IMR-90 (cell line): ENCODE measurements around the gene SLC2A8. TPM values are rescaled to one million over a fixed set of nuclear protein-coding genes. Genes with fewer than 3 reads are reported as not detected.

ENCODE experiments used
- ATAC-seq: fragments of 200-7000 bp; cut with Tn5 transposase; 2 replicates; pipeline ENCODE4 v1.9.1; 2020; ENCODE audit warnings: low read depth, mild to moderate bottlenecking, moderate library complexity
- BruUV-seq: library from RNA; stranded (reverse); fragments of 400-500 nt; replicated peaks from 2 replicates; lab custom pipeline; 2021; lab: Mats Ljungman, UMichigan
- CTCF ChIA-PET: fragments of 300-600 bp; formaldehyde crosslinking; extraction: SDS; loops from one replicate; lab custom pipeline; 2021; ENCODE audit warnings: antibody characterized with exemption; lab: Yijun Ruan, JAX
- POLR2A ChIA-PET: fragments of 300-600 bp; sonication (Branson Sonifier 250); formaldehyde crosslinking; loops from one replicate; lab custom pipeline; 2022; ENCODE audit warnings: antibody characterized with exemption; ENCODE audit not compliant: unreplicated experiment; lab: Charles Lee
- DNase-seq: peaks from one replicate; pipeline ENCODE4 v3.0.0; 2013
- H2AFZ ChIP-seq: replicated peaks from 2 replicates; pipeline ENCODE3; 2013; ENCODE audit warnings: low read length, mild to moderate bottlenecking; ENCODE audit not compliant: poor library complexity
- H2AK5ac ChIP-seq: 2 replicates; pipeline ENCODE4 v1.6.1; 2013; ENCODE audit warnings: low read depth, low read length, inconsistent platforms
- H2AK9ac ChIP-seq: replicated peaks from 2 replicates; pipeline ENCODE3; 2013; ENCODE audit warnings: mild to moderate bottlenecking, low read depth, low read length, moderate library complexity; ENCODE audit not compliant: poor library complexity
- H2BK120ac ChIP-seq: 2 replicates; pipeline ENCODE4 v1.6.1; 2013; ENCODE audit warnings: low read depth, low read length, inconsistent platforms
- H2BK15ac ChIP-seq: 3 replicates; pipeline ENCODE4 v1.6.1; 2013; ENCODE audit warnings: low read depth, low read length, inconsistent platforms
- H2BK20ac ChIP-seq: 2 replicates; pipeline ENCODE4 v1.6.1; 2013; ENCODE audit warnings: low read depth, mild to moderate bottlenecking, inconsistent platforms, low read length, moderate library complexity
- H2BK5ac ChIP-seq: 2 replicates; pipeline ENCODE4 v1.6.1; 2013; ENCODE audit warnings: mild to moderate bottlenecking, low read depth, low read length, inconsistent platforms; ENCODE audit not compliant: poor library complexity, severe bottlenecking
- H3K14ac ChIP-seq: replicated peaks from 2 replicates; pipeline ENCODE4 v1.6.1; 2013; ENCODE audit warnings: low read depth, low read length, inconsistent platforms
- H3K18ac ChIP-seq: 2 replicates; pipeline ENCODE4 v1.6.1; 2013; ENCODE audit warnings: low read depth, low read length, control low read depth
- H3K23ac ChIP-seq: 2 replicates; pipeline ENCODE4 v1.6.1; 2013; ENCODE audit warnings: low read depth, low read length, inconsistent platforms
- H3K27ac ChIP-seq: 2 replicates; pipeline ENCODE4 v1.5.1; 2013; ENCODE audit warnings: mild to moderate bottlenecking, control low read depth, low read length; ENCODE audit not compliant: insufficient read depth
- H3K27me3 ChIP-seq: 2 replicates; pipeline ENCODE4 v1.6.1; 2013; ENCODE audit warnings: low read length; ENCODE audit not compliant: control insufficient read depth, insufficient read depth
- H3K36me3 ChIP-seq: 2 replicates; pipeline ENCODE4 v1.6.1; 2013; ENCODE audit warnings: low read length, mixed read lengths; ENCODE audit not compliant: control insufficient read depth, insufficient read depth
- H3K4ac ChIP-seq: 2 replicates; pipeline ENCODE4 v1.6.1; 2013; ENCODE audit warnings: low read depth, low read length, inconsistent platforms
- H3K4me1 ChIP-seq: 2 replicates; pipeline ENCODE4 v1.6.1; 2013; ENCODE audit warnings: low read length, mixed read lengths; ENCODE audit not compliant: control insufficient read depth, insufficient read depth
- H3K4me2 ChIP-seq: 2 replicates; pipeline ENCODE4 v1.6.1; 2013; ENCODE audit warnings: low read depth, mild to moderate bottlenecking, control low read depth, low read length, moderate library complexity
- H3K4me3 ChIP-seq: 2 replicates; pipeline ENCODE4 v1.5.1; 2013; ENCODE audit warnings: low read depth, mild to moderate bottlenecking, control low read depth, low read length, moderate library complexity; ENCODE audit not compliant: insufficient read depth
- H3K56ac ChIP-seq: 2 replicates; pipeline ENCODE4 v1.6.1; 2013; ENCODE audit warnings: low read length, inconsistent platforms; ENCODE audit not compliant: insufficient read depth; ENCODE audit errors: extremely low read depth
- H3K79me1 ChIP-seq, 2 experiments: 2 replicates each; pipeline ENCODE4 v1.6.1; 2013; ENCODE audit warnings: low read length in 2 of 2, inconsistent platforms in 1 of 2, low read depth in 1 of 2
- H3K9ac ChIP-seq: 2 replicates; pipeline ENCODE4 v1.6.1; 2013; ENCODE audit warnings: low read depth, low read length, control low read depth
- H3K9me1 ChIP-seq: 2 replicates; pipeline ENCODE4 v1.6.1; 2013; ENCODE audit warnings: low read length, inconsistent platforms; ENCODE audit not compliant: insufficient read depth
- H3K9me3 ChIP-seq: 2 replicates; pipeline ENCODE4 v1.6.1; 2013; ENCODE audit warnings: low read length; ENCODE audit not compliant: control insufficient read depth, insufficient read depth
- H4K20me1 ChIP-seq: 2 replicates; pipeline ENCODE4 v1.6.1; 2013; ENCODE audit warnings: low read length, inconsistent platforms; ENCODE audit not compliant: insufficient read depth
- H4K5ac ChIP-seq: 2 replicates; pipeline ENCODE4 v1.6.1; 2013; ENCODE audit warnings: mild to moderate bottlenecking, low read depth, low read length, control low read depth
- H4K8ac ChIP-seq, 2 experiments: 2 replicates each; pipeline ENCODE4 v1.6.1; 2013; ENCODE audit warnings: low read depth in 2 of 2, low read length in 2 of 2, control low read depth in 1 of 2, inconsistent platforms in 1 of 2
- H4K91ac ChIP-seq: 2 replicates; pipeline ENCODE4 v1.6.1; 2013; ENCODE audit warnings: low read depth, low read length, inconsistent platforms; ENCODE audit not compliant: insufficient read depth
- BHLHE40 ChIP-seq: fragments of 150-350 bp; IDR thresholded peaks from 2 replicates; pipeline ENCODE4 v1.6.1; 2016; ENCODE audit warnings: mild to moderate bottlenecking, low read depth, low read length
- CEBPB ChIP-seq: IDR thresholded peaks from 2 replicates; pipeline ENCODE4 v1.6.1; 2012; ENCODE audit warnings: low read depth, low read length, improper control_type of control experiment
- CHD1 ChIP-seq: IDR thresholded peaks from 2 replicates; pipeline ENCODE4 v1.6.1; 2012; ENCODE audit warnings: low read depth, low read length, improper control_type of control experiment
- ELK1 ChIP-seq: fragments of 150-350 bp; IDR thresholded peaks from 2 replicates; pipeline ENCODE4 v1.6.1; 2016; ENCODE audit warnings: low read depth, mild to moderate bottlenecking, low read length, moderate library complexity, borderline replicate concordance
- FOS ChIP-seq: fragments of 150-350 bp; IDR thresholded peaks from 2 replicates; pipeline ENCODE4 v1.6.1; 2016; ENCODE audit warnings: low read depth, low read length
- MAFK ChIP-seq: IDR thresholded peaks from 2 replicates; pipeline ENCODE4 v1.6.1; 2012; ENCODE audit warnings: low read depth, low read length, improper control_type of control experiment
- MAZ ChIP-seq: IDR thresholded peaks from 2 replicates; pipeline ENCODE4 v1.6.1; 2012; ENCODE audit warnings: low read depth, mild to moderate bottlenecking, low read length, improper control_type of control experiment, moderate library complexity, borderline replicate concordance
- MXI1 ChIP-seq: IDR thresholded peaks from 2 replicates; pipeline ENCODE4 v1.6.1; 2012; ENCODE audit warnings: low read depth, mild to moderate bottlenecking, low read length, moderate library complexity, borderline replicate concordance
- NFE2L2 ChIP-seq: fragments of 150-350 bp; IDR thresholded peaks from 2 replicates; pipeline ENCODE4 v1.6.1; 2016; ENCODE audit warnings: low read depth, mild to moderate bottlenecking, low read length
- POLR2A ChIP-seq: IDR thresholded peaks from 2 replicates; pipeline ENCODE4 v1.6.1; 2012; ENCODE audit warnings: mild to moderate bottlenecking, low read depth, low read length
- RAD21 ChIP-seq: IDR thresholded peaks from 2 replicates; pipeline ENCODE4 v1.6.1; 2012; ENCODE audit warnings: low read length, improper control_type of control experiment
- RFX5 ChIP-seq: IDR thresholded peaks from 2 replicates; pipeline ENCODE4 v1.8.0; 2012; ENCODE audit warnings: low read depth, mild to moderate bottlenecking, low read length, moderate library complexity
- USF2 ChIP-seq: fragments of 150-350 bp; IDR thresholded peaks from 2 replicates; pipeline ENCODE4 v1.6.1; 2017; ENCODE audit warnings: mild to moderate bottlenecking, antibody characterized with exemption, low read length, low read depth
- WGBS, 2 experiments: methylation state at CpG; one replicate each; pipeline versions ENCODE4 v1.1.5 to v1.1.7; 2013; ENCODE audit warnings: missing lambda C conversion rate in 2 of 2; ENCODE audit not compliant: insufficient read length in 1 of 2; ENCODE audit errors: extremely low coverage in 2 of 2; 5-methylcytosine and 5-hydroxymethylcytosine counted together
- dilution Hi-C: fragments of 300-500 bp; cut with HindIII; formaldehyde crosslinking; loops from one replicate; pipeline ENCODE4 v1.14.3; 2018; ENCODE audit warnings: low sequenced_read_pairs; ENCODE audit not compliant: unreplicated experiment
- in situ Hi-C: fragments of 300-500 bp; cut with MboI; formaldehyde crosslinking; loops from 3 replicates; pipeline ENCODE4 v1.14.3; 2019; ENCODE audit warnings: low sequenced_read_pairs, inconsistent platforms, mixed read lengths
- intact Hi-C: fragments of 100-400 bp; cut with micrococcal nuclease; formaldehyde crosslinking; loops from 2 replicates; pipeline ENCODE4 v1.10.0; 2022
- polyA plus RNA-seq, 3 experiments: library from polyadenylated mRNA; depleted of rRNA; stranded (reverse); fragments of >200 nt; gene quantifications; 2 replicates each; pipeline ENCODE4 v1.2.3, GENCODE V29; 2012; ENCODE audit warnings: low replicate concordance in 1 of 3
- total RNA-seq: library from RNA; depleted of rRNA; stranded (reverse); fragments of >200 nt; gene quantifications from 2 replicates; pipeline ENCODE4 v1.2.3, GENCODE V29; 2012

Gene SLC2A8
- total and polyA plus RNA-seq, 2 of the 4 experiments (the other 2 are of a cell fraction): 9.0 to 12.0 TPM

GRCh38 chr9:127450243-127450760 lies 53.3 kb downstream of the SLC2A8 start:
- POLR2A ChIA-PET: no interaction called here
- Histone ChIP-seq H3K79me1 (peaks cover 26 to 72% of the 10 kb centered on the region in 2 experiments), H4K20me1 (peaks cover 59% of the 10 kb centered on the region), H3K9me1 (peaks cover 21% of the 10 kb centered on the region), H4K91ac (peak overlapping the region; percentile 87), H3K4me1 (peaks cover 13% of the 10 kb centered on the region), H2BK5ac (peak overlapping the region; percentile 77), H2AK9ac (peak overlapping the region; percentile 100), H3K4me2 (peak overlapping the region; percentile 97), H3K36me3 (peaks cover 53% of the 10 kb centered on the region), H2BK120ac (no peak overlapping the region), H2BK15ac (no peak overlapping the region), H3K9me3 (peaks cover 1% of the 10 kb centered on the region), H3K27ac (peak overlapping the region; percentile 91), H3K4me3 (peak overlapping the region; percentile 83), H2AK5ac (peak overlapping the region; percentile 98), H2BK20ac (no peak overlapping the region), H3K4ac (peak overlapping the region; percentile 96), H3K23ac (peak overlapping the region; percentile 63), H4K8ac (peak overlapping the region in 1 of 2 experiments; percentile 73), H3K56ac (peak overlapping the region; percentile 63), H3K18ac (no peak overlapping the region), H2AFZ (peak overlapping the region; percentile 92), H4K5ac (no peak overlapping the region), H3K9ac (peak overlapping the region; percentile 95), H3K14ac (peak overlapping the region; percentile 96), H3K27me3 (no peaks in the 10 kb centered on the region)
- CTCF ChIA-PET: no interaction called here
- dilution Hi-C loops (no loop called here), intact Hi-C loops (loop anchor here (5.0 kb wide), 1 partner anchor 137 kb away; no protein-coding TSS in a partner anchor), in situ Hi-C loops (no loop called here)
- no TSS peak for BruUV-seq
- ATAC-seq: peak; percentile 0
- TF ChIP-seq CHD1: no peak
- no peak for TF ChIP-seq FOS
- TF ChIP-seq POLR2A: peak; percentile 59; the same call in 1 of the 2 replicates
- TF ChIP-seq MAFK: no peak
- no peak for TF ChIP-seq NFE2L2
- no peak for TF ChIP-seq MAZ
- TF ChIP-seq MXI1: peak; percentile 56; the same call in 1 of the 2 replicates
- TF ChIP-seq RAD21: no peak
- no peak for TF ChIP-seq RFX5
- TF ChIP-seq ELK1: no peak
- TF ChIP-seq CEBPB: no peak
- no peak for TF ChIP-seq BHLHE40
- TF ChIP-seq USF2: no peak
- 0% methylated on average over 1 of the region's 14 CpGs; no CpG with 5 or more reads in 1 of the 2 experiments for WGBS, 2 experiments
- DNase-seq: peak; percentile 53
